ENCODE measurements around the gene ITGB3.

- TF ChIP-seq CTCF (IDR thresholded peaks at IDR 0.05) (no peak), POLR2A (IDR thresholded peaks at IDR 0.05; ENCODE audit: low read depth) (no peak), POLR2AphosphoS5 (IDR thresholded peaks at IDR 0.05) (no peak)
These were observed 9.0 kb downstream of the ITGB3 start for GRCh38 chr17:47262586-47262985.

Data from esophagus muscularis mucosa (tissue), 3 donors.